OCI-LY3 (cell line): ENCODE measurements around the gene FMNL3.

Experiments used
- CTCF ChIP-seq: fragments of 200-600, 300-600 bp; sonication (generic); IDR thresholded peaks from 2 replicates; pipeline ENCODE4 v1.5.1; 2014; ENCODE audit warnings: antibody characterized with exemption, low read length, low read depth
- EZH2phosphoT487 ChIP-seq: fragments of 200-600 bp; shearing (Covaris generic); IDR thresholded peaks from 2 replicates; pipeline ENCODE4 v1.6.1; 2018; ENCODE audit warnings: antibody characterized with exemption, mixed run types, low read depth

- TF ChIP-seq CTCF (no peak), EZH2phosphoT487 (no peak)
Measured at GRCh38 chr12:49626836-49627235, 80.4 kb downstream of the FMNL3 start.
